Suprapubic skin (tissue), 4 donors: ENCODE data around the gene XRCC6.

ENCODE experiments used
- CTCF ChIP-seq, 2 donors: fragments of 200-600 bp in 1 of 2; fragments of 450-650 bp in 1 of 2; sonication (generic) in 1 of 2; IDR thresholded peaks; one replicate each; pipeline ENCODE4 v1.5.1; 2016 to 2019; ENCODE audit warnings: antibody characterized with exemption in 2 of 2, mild to moderate bottlenecking in 1 of 2, moderate library complexity in 1 of 2
- POLR2A ChIP-seq, 2 donors: fragments of 450-650 bp; IDR thresholded peaks; one replicate each; pipeline ENCODE4 v1.6.1; 2017; ENCODE audit warnings: antibody characterized with exemption in 2 of 2, mild to moderate bottlenecking in 2 of 2, moderate library complexity in 2 of 2
- POLR2AphosphoS5 ChIP-seq, 3 donors: sonication (generic); formaldehyde crosslinking; IDR thresholded peaks; one replicate each; pipeline ENCODE4 v1.6.1; 2017; ENCODE audit warnings: antibody characterized with exemption in 3 of 3

GRCh38 chr22:41612603-41613306 lies 8.3 kb upstream of the XRCC6 start:
- TF ChIP-seq POLR2AphosphoS5 (IDR thresholded peaks at IDR 0.05) = no peak
- no peak for TF ChIP-seq CTCF (IDR thresholded peaks at IDR 0.05)
- no peak for TF ChIP-seq POLR2A (IDR thresholded peaks at IDR 0.05)
